HG03159 (cell line): ENCODE measurements around the gene GAB3.
A peak's percentile ranks its signal among the peaks of the same experiment; 100 is the strongest.

Experiments used
- ATAC-seq: cut with Tn5 transposase; IDR thresholded peaks from one replicate; pipeline ENCODE4 v1.9.1; 2021; ENCODE audit warnings: mild to moderate bottlenecking, moderate library complexity; ENCODE audit not compliant: unreplicated experiment

GAB3 gene

DNA sequence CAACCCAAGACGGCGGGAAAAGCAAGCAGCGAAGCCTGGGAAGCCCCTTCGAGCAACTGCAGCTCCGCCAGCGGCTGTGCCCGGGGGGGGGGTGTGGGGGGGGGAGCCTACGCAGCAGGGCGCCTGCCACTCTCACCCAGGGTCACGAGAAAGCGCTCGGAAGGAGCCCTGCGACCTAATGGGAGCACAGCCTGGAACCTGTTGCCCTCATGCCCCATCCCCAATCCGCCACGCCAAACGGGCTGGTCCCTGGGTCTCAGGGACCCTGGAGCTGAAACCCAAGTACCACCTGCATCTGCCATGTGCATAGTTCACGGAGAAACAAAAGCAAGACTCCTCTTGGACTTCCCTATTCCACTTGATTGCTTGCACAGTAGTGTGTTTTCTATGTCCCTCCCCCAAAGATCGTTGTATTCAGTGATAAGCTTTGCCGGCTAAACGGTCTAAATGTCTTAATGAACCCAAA is 359 bp upstream of the GAB3 start:
- peak; percentile 9 for ATAC-seq

DNA sequence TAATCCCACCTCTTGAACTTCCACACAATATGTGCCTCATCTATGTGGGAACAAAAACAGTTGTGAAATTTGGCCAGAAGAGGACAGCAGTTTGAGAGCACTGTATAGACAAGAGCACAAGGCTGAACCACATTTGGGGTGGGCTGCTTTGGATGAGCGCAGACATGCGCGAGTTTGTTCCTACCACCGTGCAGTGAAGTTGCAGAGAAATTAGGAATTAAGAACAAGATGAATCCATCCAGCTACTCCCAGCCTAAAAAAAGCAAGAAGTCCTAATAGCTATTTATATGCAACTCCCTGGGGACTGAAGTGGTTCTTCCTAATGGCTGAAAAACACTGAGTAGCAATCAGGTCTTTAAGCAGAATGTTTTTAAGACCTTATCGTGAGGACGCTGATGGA is 1.0 kb downstream of the GAB3 start:
- no peak for ATAC-seq

GRCh38 chrX:154748712-154749339 is 2.1 kb downstream of the GAB3 start:
- peak; percentile 63 for ATAC-seq

DNA sequence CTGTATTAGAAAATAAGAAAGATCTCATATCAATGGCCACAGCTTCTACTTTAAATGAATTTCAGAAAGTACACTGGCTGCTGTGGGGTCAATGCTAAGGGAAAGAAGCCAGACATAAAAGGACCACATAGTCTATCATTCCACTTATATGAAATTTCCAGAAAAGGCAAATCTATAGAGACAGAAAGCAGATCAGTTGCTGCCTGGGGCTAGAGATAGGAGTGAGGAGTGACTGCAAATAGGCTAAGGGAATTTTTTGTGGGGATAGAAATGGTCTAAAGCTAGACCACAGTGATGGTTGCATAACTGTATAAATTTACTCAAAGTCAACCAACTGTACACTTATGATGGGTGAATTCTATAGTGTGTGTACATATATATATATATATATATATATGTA is 8.3 kb downstream of the GAB3 start:
- no peak for ATAC-seq

DNA sequence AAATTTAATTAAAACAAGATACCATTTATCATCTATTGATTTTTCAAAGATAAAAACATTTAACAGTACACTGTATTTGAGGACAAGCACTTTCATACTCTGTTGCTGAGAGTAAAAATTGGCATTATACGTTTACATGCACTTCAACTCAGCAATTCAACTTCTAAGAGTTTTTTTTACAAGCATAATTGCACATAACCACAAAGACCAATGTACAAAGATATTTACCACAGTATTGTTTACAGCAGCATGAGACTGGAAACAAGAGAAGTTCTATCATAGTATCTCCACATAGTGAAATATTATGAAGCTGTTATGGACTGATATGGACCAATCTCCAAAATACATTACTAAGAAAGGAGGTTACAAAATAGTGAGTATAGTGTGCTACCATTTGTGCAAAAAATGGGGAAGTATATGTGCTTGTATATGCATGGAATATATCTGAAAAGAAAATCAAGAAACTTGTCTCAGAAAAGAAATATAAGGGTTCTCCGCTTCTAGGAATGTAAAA is 10.9 kb downstream of the GAB3 start:
- no peak for ATAC-seq

DNA sequence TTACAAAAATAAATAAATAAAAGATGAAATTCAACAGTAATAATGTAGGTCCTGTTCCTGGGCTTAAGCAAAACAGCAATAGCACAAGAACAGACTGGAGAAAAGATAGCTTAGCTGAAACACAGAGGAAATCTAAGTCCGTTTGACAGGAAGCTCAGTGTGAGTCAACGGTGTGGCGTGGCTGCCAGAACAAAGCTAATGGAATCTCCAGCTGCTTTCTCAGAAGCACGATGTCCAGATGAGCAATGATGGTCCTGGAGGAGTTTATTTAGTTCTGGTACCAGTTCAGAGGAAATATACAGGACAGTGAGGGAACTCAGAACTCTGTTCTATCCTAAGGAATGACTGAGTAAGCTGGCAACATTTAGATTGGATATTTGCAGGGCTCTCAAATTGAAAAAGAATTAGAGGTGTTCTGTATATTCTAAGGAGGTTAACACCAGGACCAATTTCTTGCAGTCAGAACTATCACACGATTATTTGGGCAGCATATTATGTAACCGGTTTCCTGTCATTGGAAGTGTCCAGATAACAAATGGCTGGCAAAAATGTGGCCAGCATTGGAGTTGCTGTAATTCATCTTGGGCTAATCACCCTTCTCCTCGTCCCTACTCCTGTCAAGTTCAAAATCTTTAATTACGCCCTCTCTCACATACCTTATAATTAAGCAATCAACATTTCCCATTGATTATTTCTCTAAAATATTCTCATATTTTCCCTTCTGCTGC is 12.7 kb downstream of the GAB3 start:
- ATAC-seq, result no peak

GRCh38 chrX:154737136-154737535 is 13.7 kb downstream of the GAB3 start:
- no peak for ATAC-seq

DNA sequence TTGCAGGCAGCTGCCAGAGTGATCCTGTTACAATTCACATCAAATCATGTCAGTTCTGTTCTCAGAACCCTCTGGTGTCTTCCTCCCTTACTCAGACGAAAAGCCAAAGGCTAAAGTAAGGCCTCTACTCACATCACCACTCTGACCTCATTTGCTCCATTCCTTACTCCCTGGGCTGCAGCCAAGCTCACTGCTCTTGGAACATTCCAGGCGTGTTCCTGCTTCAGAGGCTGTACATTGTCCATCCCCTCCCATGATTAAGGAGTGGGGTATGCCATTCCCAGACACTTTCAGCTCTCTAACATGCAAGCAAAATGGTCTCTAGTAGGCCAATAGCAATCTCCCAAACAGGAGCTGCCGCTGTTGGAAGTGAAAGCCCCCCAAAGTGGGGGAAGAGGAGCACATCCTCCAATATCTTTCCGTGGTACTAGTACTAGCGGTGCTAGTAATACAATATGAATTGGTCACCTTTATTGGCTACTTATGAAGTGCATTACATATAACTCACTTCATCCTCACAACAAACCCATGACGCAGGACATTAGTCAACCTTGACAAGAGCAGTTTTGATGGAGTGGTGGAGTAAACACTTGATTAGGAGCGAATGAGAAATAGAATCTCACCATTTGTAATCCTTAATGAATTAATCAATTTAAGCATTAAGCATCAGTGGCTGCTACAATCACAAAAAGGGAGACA is 15.0 kb downstream of the GAB3 start:
- ATAC-seq, result no peak

DNA sequence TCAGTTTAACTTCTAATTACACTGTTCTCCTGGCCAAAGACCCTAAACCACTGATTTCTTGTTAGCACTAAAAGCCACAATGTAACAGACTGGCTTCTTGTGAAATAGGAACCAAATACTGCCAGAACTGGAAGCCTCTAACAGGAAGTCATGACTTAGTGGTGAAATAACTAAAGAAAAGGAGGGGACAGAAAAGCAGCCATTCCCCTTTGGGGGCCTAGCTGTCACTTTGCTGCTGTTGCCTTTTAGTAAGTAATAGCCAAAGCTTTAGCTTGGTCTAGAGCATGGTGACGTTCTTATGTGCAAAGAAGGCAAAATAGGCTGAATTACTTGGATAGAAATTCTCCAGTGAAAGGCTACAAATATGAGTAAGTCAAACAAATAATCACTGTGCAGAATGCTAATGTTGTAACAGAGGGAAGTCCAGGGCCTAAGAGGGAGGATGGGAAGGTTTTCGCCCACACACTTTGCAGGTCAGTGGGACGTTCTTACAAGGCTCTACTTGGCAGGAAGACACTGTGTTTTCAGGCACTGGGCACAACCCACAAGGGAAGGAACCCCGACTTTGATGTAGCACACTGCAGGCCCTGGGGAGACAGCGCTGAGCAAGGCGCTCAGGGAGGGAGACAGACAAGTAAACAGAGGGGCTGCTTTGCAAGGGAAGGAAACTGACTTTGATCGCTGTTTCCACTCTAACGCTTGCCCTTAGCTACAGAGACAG is 16.7 kb downstream of the GAB3 start:
- ATAC-seq, result no peak

DNA sequence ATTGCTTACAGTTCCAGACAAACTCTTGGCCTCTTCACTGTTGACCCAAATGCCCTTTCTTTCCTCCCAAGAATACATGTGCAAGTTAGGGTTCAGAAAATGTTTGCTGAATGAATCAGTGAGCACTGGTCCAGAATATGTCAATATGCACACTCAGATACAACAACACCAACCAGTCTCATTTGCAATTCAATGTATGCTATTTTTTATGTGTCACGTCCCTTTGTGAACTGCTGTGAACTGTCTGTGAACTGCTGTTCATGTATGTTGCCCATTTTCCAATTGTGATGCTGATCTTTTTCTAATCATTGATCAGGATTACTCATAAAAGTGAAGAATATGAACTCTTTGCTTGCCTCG is 17.8 kb downstream of the GAB3 start:
- ATAC-seq, result no peak

DNA sequence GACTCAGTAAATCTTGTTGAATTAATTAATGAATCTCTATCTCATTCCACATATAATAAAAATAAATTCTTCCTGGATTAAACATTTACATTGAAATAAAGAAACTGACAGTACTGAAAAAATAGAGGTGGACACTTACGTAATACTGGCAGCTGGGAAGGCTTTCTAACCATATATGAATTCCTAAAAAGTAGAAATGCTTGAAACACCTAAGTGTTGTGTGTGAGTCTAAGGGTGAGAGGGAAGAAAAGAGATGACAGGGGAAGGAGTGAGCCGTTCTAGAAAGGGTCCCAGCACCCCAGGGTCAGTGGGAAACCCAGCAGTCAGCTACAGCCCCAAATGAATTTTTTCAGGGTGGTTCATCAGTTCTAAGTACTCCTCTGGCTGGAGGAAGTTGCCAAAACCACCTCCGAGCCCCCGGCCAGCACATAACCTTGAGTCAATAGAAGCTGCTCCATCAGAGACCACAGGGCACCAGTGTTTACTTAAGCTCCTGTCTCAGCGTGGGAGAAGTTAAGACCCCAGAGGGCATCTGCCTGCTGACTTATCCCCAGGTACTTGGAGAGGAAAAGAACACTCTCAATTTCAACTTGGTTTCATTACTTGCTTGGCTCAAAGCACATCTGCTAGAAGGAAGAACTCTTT is 18.3 kb downstream of the GAB3 start:
- no peak for ATAC-seq

DNA sequence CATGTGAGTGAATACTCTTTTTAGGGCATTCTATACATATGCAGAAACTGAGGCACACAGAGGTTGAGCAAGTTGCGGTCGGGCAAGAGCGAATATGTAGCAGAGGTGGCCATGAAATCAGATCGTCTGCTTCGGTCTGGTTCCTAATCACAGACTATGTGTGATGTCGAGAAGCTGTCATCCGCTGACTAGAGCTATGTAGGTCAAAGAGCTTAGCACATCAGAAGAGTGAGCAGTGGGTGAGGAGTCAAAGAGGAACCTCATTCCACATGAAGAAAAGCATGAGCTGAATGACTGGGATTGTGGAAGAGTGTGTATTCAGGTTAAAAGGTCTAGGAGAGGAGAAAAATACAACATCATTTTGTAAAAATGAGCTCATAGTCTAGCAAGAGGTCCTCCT is 19.0 kb downstream of the GAB3 start:
- ATAC-seq, result no peak

DNA sequence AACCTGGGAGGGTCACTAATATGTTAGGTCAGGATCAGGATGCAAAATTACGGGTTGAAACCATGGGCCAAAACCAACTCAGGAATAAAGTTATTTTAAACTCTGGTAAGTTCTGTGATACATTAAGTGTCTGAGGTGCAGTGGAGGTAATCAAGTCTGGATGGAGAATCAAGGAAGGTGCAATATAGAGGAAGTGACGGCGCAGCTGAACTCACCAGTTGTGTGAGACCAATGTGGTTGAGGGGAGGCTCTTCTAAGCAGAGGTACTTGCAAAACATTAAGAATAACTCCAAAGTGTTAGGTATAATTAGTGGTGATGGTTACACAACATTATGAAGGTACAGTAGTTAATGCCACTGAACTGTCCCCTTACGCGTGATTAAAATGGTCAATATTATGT is 19.7 kb downstream of the GAB3 start:
- ATAC-seq, result no peak

- no peak for ATAC-seq
Observed at GRCh38 chrX:154730253-154730891, 20.5 kb downstream of the GAB3 start.

GRCh38 chrX:154729439-154729838 is 21.4 kb downstream of the GAB3 start:
- ATAC-seq, result no peak

- ATAC-seq, result no peak
Observed at GRCh38 chrX:154728431-154729190, 22.3 kb downstream of the GAB3 start.

- ATAC-seq, result no peak
Observed at GRCh38 chrX:154727871-154728270, 23.0 kb downstream of the GAB3 start.

GRCh38 chrX:154727418-154727817 is 23.5 kb downstream of the GAB3 start:
- ATAC-seq, result no peak

GRCh38 chrX:154724993-154725756 is 25.7 kb downstream of the GAB3 start:
- peak; percentile 48 for ATAC-seq
